Endothelial cell of umbilical vein (primary cell): ENCODE measurements around the gene CCAR1. TPM values are rescaled to one million over a fixed set of nuclear protein-coding genes. Genes with fewer than 3 reads are reported as not detected.

Experiments
- BruUV-seq: library from RNA; stranded (reverse); fragments of 400-500 nt; replicated peaks from 2 replicates; lab custom pipeline; 2021; lab: Mats Ljungman, UMichigan
- CTCF ChIA-PET: fragments of 300-600, 350-600 bp; sonication (Branson Sonifier 250); formaldehyde crosslinking; loops from one replicate; lab custom pipeline; 2021; ENCODE audit warnings: antibody characterized with exemption, inconsistent platforms; lab: Charles Lee
- POLR2A ChIA-PET: fragments of 300-600, 350-600 bp; sonication (Branson Sonifier 250); formaldehyde crosslinking; loops from one replicate; lab custom pipeline; 2021; ENCODE audit warnings: antibody characterized with exemption, inconsistent platforms; lab: Charles Lee
- DNase-seq: peaks from one replicate; pipeline ENCODE4 v3.0.0-alpha.2; 2011; ENCODE audit warnings: low read depth, low spot score
- FAIRE-seq: peaks from 2 replicates; lab custom pipeline; 2011; peaks lifted over from hg19 to GRCh38; lab: Jason Lieb, UNC
- H2AFZ ChIP-seq: 2 replicates; pipeline ENCODE4 v1.6.0; 2012; ENCODE audit warnings: low read depth, low read length, control low read depth, inconsistent platforms
- H3K27ac ChIP-seq: 2 replicates; pipeline ENCODE4 v1.5.1; 2011; ENCODE audit warnings: low read depth, mild to moderate bottlenecking, control low read depth, low read length, moderate library complexity; ENCODE audit not compliant: insufficient read depth
- H3K27me3 ChIP-seq, 2 experiments: 2 replicates each; pipeline versions ENCODE4 v1.6.0 to v1.6.1; 2011; ENCODE audit warnings: low read length in 2 of 2, mixed read lengths in 1 of 2; ENCODE audit not compliant: control insufficient read depth in 2 of 2, insufficient read depth in 2 of 2
- H3K36me3 ChIP-seq, 2 experiments: 2 replicates in 1 of 2; 3 replicates in 1 of 2; pipeline ENCODE4 v1.5.1; 2011; ENCODE audit warnings: low read length in 2 of 2, mild to moderate bottlenecking in 1 of 2, moderate library complexity in 1 of 2; ENCODE audit not compliant: control insufficient read depth in 2 of 2, insufficient read depth in 2 of 2; ENCODE audit errors: extremely low read depth in 1 of 2
- H3K4me1 ChIP-seq: 3 replicates; pipeline ENCODE4 v1.5.1; 2011; ENCODE audit warnings: mild to moderate bottlenecking, low read length; ENCODE audit not compliant: control insufficient read depth, insufficient read depth; ENCODE audit errors: extremely low read depth
- H3K4me2 ChIP-seq: 2 replicates; pipeline ENCODE4 v1.6.1; 2011; ENCODE audit warnings: low read length, control low read depth, mixed read lengths; ENCODE audit not compliant: insufficient read depth
- H3K4me3 ChIP-seq, 3 experiments: fragments of 200-600 bp in 1 of 3; sonication (generic), shearing (Covaris generic) in 1 of 3; replicated peaks in 1 of 3; 2 replicates each; pipeline ENCODE4 v1.5.1; 2011 to 2016; ENCODE audit warnings: control low read depth in 3 of 3, low read length in 3 of 3, mild to moderate bottlenecking in 2 of 3, inconsistent platforms in 1 of 3, low read depth in 1 of 3, moderate library complexity in 1 of 3; ENCODE audit not compliant: insufficient read depth in 1 of 3
- H3K79me2 ChIP-seq: 2 replicates; pipeline ENCODE4 v1.6.0; 2012; ENCODE audit warnings: low read length, inconsistent platforms; ENCODE audit not compliant: control insufficient read depth, insufficient read depth
- H3K9ac ChIP-seq: replicated peaks from 2 replicates; pipeline ENCODE3; 2011; ENCODE audit warnings: low read length, control low read depth; ENCODE audit not compliant: insufficient read depth; ENCODE audit errors: extremely low read depth
- H3K9me1 ChIP-seq: replicated peaks from 3 replicates; pipeline ENCODE4 v1.6.0; 2011; ENCODE audit warnings: mild to moderate bottlenecking, low read length; ENCODE audit not compliant: control insufficient read depth, insufficient read depth; ENCODE audit errors: extremely low read depth
- H3K9me3 ChIP-seq: replicated peaks from 2 replicates; pipeline ENCODE4 v1.5.1; 2012; ENCODE audit warnings: low read length, inconsistent platforms; ENCODE audit not compliant: control insufficient read depth, insufficient read depth
- H4K20me1 ChIP-seq: replicated peaks from 2 replicates; pipeline ENCODE3; 2011; ENCODE audit warnings: mild to moderate bottlenecking, low read length; ENCODE audit not compliant: control insufficient read depth, insufficient read depth; ENCODE audit errors: extremely low read depth
- CTCF ChIP-seq, 2 donors: IDR thresholded peaks; 1 replicate in 1 of 2; 2 replicates in 1 of 2; pipeline ENCODE4 v1.5.1; 2011; ENCODE audit warnings: low read length in 2 of 2, mild to moderate bottlenecking in 2 of 2, moderate library complexity in 2 of 2, control low read depth in 1 of 2, inconsistent platforms in 1 of 2, low read depth in 1 of 2; ENCODE audit not compliant: insufficient read depth in 1 of 2; ENCODE audit errors: extremely low read depth in 1 of 2
- EZH2 ChIP-seq: IDR thresholded peaks from 2 replicates; pipeline ENCODE4 v1.6.1; 2012; ENCODE audit warnings: borderline replicate concordance, low read depth, mild to moderate bottlenecking, moderate library complexity, low read length, inconsistent platforms; ENCODE audit not compliant: severe bottlenecking
- FOS ChIP-seq: IDR thresholded peaks from 2 replicates; pipeline ENCODE4 v1.6.1; 2011; ENCODE audit warnings: mild to moderate bottlenecking, low read length, moderate library complexity, borderline replicate concordance; ENCODE audit not compliant: insufficient read depth
- GATA2 ChIP-seq: IDR thresholded peaks from 2 replicates; pipeline ENCODE4 v1.7.0; 2011; ENCODE audit warnings: low read depth, mild to moderate bottlenecking, moderate library complexity, mixed read lengths, low read length; ENCODE audit not compliant: insufficient read length, insufficient read depth
- JUN ChIP-seq: IDR thresholded peaks from 2 replicates; pipeline ENCODE4 v1.6.1; 2011; ENCODE audit warnings: borderline replicate concordance, low read depth; ENCODE audit not compliant: insufficient read length, insufficient read depth
- MAX ChIP-seq: IDR thresholded peaks from 2 replicates; pipeline ENCODE4 v1.6.1; 2011; ENCODE audit not compliant: insufficient read depth, insufficient read length
- MYC ChIP-seq: IDR thresholded peaks from one replicate; pipeline ENCODE4 v1.6.1; 2011; ENCODE audit warnings: mild to moderate bottlenecking, low read depth, low read length
- POLR2A ChIP-seq: IDR thresholded peaks from 2 replicates; pipeline ENCODE4 v1.6.1; 2012; ENCODE audit warnings: low read depth, mild to moderate bottlenecking, control low read depth, low read length
- POLR2AphosphoS5 ChIP-seq: IDR thresholded peaks from 2 replicates; pipeline ENCODE4 v1.6.1; 2012; ENCODE audit warnings: low read depth, mild to moderate bottlenecking, control low read depth, low read length, moderate library complexity; ENCODE audit not compliant: insufficient read depth
- dilution Hi-C: fragments of 300-500 bp; cut with MboI; formaldehyde crosslinking; loops from one replicate; pipeline ENCODE4 v1.15.0; 2019; ENCODE audit warnings: low sequenced_read_pairs; ENCODE audit not compliant: extremely low pct_ligation_motif_present
- intact Hi-C: fragments of 100-400 bp; cut with micrococcal nuclease; formaldehyde crosslinking; loops from one replicate; pipeline ENCODE4 v1.10.0; 2022
- polyA plus RNA-seq, 4 experiments: library from polyadenylated mRNA; depleted of rRNA in 3 of 4; stranded (reverse) in 3 of 4; unstranded in 1 of 4; fragments of >200 nt; gene quantifications; 2 replicates each; pipeline versions ENCODE4 v1.2.1 to v1.2.3, GENCODE V29; 2011 to 2012; ENCODE audit warnings: missing spikeins in 1 of 4
- total RNA-seq: library from RNA; stranded (reverse); gene quantifications from 2 replicates; pipeline ENCODE4 v1.2.3, GENCODE V29; 2021

Gene CCAR1
- total and polyA plus RNA-seq, 2 donors (not counting 3 experiments of a cell fraction or from before 2014, with no cell fraction given), result 59.8 to 92.9 TPM

GRCh38 chr10:68832601-68833000 lies 111.6 kb downstream of the CCAR1 start:
- H3K4me3 ChIP-seq, result no peak overlapping the region
- POLR2A ChIA-PET, result no interaction called here
- no peak for FAIRE-seq
- H3K79me2 ChIP-seq, result no peaks in the 10 kb centered on the region
- H3K9ac ChIP-seq, result no peak overlapping the region
- no peaks in the 10 kb centered on the region for H3K9me1 ChIP-seq
- DNase-seq, result no peak
- dilution Hi-C loops, result no loop called here
- H3K27ac ChIP-seq, result no peak overlapping the region
- no peak overlapping the region for H2AFZ ChIP-seq
- peaks cover 8 to 14% of the 10 kb centered on the region in 2 experiments for H3K27me3 ChIP-seq
- no peaks in the 10 kb centered on the region for H4K20me1 ChIP-seq
- TF ChIP-seq MAX (no peak), GATA2 (no peak), EZH2 (no peak), POLR2A (no peak)
- intact Hi-C loops, result no loop called here
- no TSS peak for BruUV-seq
- CTCF ChIA-PET, result no interaction called here
- H3K4me1 ChIP-seq, result no peaks in the 10 kb centered on the region
- H3K4me2 ChIP-seq, result no peak overlapping the region
- no peaks in the 10 kb centered on the region for H3K36me3 ChIP-seq
- H3K9me3 ChIP-seq, result no peaks in the 10 kb centered on the region

- H3K79me2 ChIP-seq, result no peaks in the 10 kb centered on the region
- no peak overlapping the region for H3K9ac ChIP-seq
- FAIRE-seq (no peak), DNase-seq (no peak)
- dilution Hi-C loops, result no loop called here
- no TSS peak for BruUV-seq
- ChIA-PET POLR2A (no interaction called here), CTCF (interaction anchor here (1.0 to 2.0 kb wide), 2 partner anchors 10 kb away, joined by 4 to 13 read pairs; partner anchors contain the start of gene STOX1)
- no peaks in the 10 kb centered on the region for H3K9me3 ChIP-seq
- intact Hi-C loops, result no loop called here
- no peak overlapping the region for H3K27ac ChIP-seq
- no peak for TF ChIP-seq GATA2
- TF ChIP-seq POLR2A, result no peak
- no peak for TF ChIP-seq FOS
- TF ChIP-seq CTCF (IDR thresholded peaks at IDR 0.05; ENCODE audit: extremely low read depth in 1 of 2, insufficient read depth in 1 of 2, low read depth in 1 of 2, low read length in 2 of 2), result no peak
- TF ChIP-seq JUN, result no peak
- no peak for TF ChIP-seq MAX
- TF ChIP-seq MYC, result no peak
- no peak for TF ChIP-seq POLR2AphosphoS5
- TF ChIP-seq EZH2, result no peak
- no peaks in the 10 kb centered on the region for H3K4me1 ChIP-seq
- H3K27me3 ChIP-seq, result peaks cover 0 to 2% of the 10 kb centered on the region in 2 experiments
- H3K4me2 ChIP-seq, result no peak overlapping the region
- no peaks in the 10 kb centered on the region for H4K20me1 ChIP-seq
- no peaks in the 10 kb centered on the region for H3K9me1 ChIP-seq
- no peaks in the 10 kb centered on the region for H3K36me3 ChIP-seq
- no peak overlapping the region for H3K4me3 ChIP-seq
- no peak overlapping the region for H2AFZ ChIP-seq
Measured at GRCh38 chr10:68837626-68838322, 116.7 kb downstream of the CCAR1 start.
